DOHH2 (cell line): Measurements from ENCODE around the gene STARD8.

ENCODE experiments used
- EZH2phosphoT487 ChIP-seq: fragments of 200-600 bp; sonication (generic); IDR thresholded peaks from 2 replicates; pipeline ENCODE4 v1.6.1; 2017; ENCODE audit warnings: borderline replicate concordance, mild to moderate bottlenecking, antibody characterized with exemption, low read length, moderate library complexity, mixed read lengths
- TF ChIP-seq, protein P1 (sequence below): fragments of 200-600 bp; sonication (generic); IDR thresholded peaks from one replicate; pipeline ENCODE4 v1.5.1; 2014; ENCODE audit warnings: antibody characterized with exemption, mild to moderate bottlenecking, low read depth, low read length; ENCODE audit not compliant: poor library complexity, severe bottlenecking

DNA sequence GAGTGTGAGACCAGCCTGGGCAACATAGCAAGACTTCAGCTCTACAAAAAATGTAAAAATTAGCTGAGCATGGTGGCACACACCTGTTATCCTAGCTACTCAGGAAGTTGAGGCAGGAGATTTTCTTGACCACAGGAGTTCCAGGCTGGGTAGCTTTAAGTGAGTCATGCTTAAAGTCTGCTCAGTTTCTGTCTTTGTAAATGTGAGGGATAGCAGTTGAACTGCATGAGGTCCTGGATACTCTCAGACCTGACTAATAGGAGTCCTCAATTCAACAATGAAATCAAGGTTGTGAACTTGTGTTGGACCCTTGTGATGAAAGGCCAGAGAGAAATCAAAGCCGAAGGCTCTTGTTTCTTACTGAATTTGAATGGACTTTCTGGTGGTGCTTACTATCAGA is 45.2 kb downstream of the STARD8 start:
- TF ChIP-seq, protein P1, sequence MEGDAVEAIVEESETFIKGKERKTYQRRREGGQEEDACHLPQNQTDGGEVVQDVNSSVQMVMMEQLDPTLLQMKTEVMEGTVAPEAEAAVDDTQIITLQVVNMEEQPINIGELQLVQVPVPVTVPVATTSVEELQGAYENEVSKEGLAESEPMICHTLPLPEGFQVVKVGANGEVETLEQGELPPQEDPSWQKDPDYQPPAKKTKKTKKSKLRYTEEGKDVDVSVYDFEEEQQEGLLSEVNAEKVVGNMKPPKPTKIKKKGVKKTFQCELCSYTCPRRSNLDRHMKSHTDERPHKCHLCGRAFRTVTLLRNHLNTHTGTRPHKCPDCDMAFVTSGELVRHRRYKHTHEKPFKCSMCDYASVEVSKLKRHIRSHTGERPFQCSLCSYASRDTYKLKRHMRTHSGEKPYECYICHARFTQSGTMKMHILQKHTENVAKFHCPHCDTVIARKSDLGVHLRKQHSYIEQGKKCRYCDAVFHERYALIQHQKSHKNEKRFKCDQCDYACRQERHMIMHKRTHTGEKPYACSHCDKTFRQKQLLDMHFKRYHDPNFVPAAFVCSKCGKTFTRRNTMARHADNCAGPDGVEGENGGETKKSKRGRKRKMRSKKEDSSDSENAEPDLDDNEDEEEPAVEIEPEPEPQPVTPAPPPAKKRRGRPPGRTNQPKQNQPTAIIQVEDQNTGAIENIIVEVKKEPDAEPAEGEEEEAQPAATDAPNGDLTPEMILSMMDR = no peak
- no peak for TF ChIP-seq EZH2phosphoT487
